ENCODE data around the gene CEP97. TPM values are rescaled to one million over a fixed set of nuclear protein-coding genes. Genes with fewer than 3 reads are reported as not detected.
A peak's percentile ranks its signal among the peaks of the same experiment; 100 is the strongest.

Gene CEP97
- total RNA-seq, 2 donors from 2014 or later = 5.5 to 7.1 TPM

GRCh38 chr3:101784855-101785613 lies 60.6 kb downstream of the CEP97 start:
- Histone ChIP-seq H3K9ac (ENCODE audit: low read depth in 2 of 2, low read length in 2 of 2) (no peak overlapping the region), H3K36me3 (no peaks in the 10 kb centered on the region), H3K27me3 (no peaks in the 10 kb centered on the region), H3K4me1 (no peaks in the 10 kb centered on the region), H3K9me3 (no peaks in the 10 kb centered on the region), H3K27ac (peak overlapping the region; percentile 9), H3K4me3 (no peak overlapping the region)
- intact Hi-C loops (cut with DNase I) = no loop called here
- no peak for DNase-seq
- TF ChIP-seq CTCF (IDR thresholded peaks at IDR 0.05) = no peak

DNA sequence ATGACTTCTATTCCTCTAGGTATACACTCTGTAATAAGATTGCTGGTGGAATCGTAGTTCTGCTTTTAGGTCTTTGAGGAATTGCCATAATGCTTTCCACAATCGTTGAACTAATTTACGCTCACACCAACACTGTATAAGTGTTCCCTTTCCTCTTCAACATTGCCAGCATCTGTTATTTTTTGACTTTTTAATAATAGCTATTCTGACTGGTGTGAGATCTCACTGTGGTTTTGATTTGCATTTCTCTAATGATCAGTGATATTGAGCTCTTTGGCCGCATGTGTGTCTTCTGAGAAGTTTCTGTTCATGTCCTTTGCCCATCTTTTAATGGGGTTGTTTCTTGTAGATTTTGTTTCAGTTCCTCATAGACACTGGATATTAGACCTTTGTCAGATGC lies 67.4 kb downstream of the CEP97 start:
- no peak overlapping the region for H3K4me3 ChIP-seq
- TF ChIP-seq CTCF (IDR thresholded peaks at IDR 0.05) = no peak
- H3K4me1 ChIP-seq = no peaks in the 10 kb centered on the region
- intact Hi-C loops (cut with DNase I) = no loop called here
- no peak for DNase-seq
- no peak overlapping the region for H3K27ac ChIP-seq
- H3K27me3 ChIP-seq = no peaks in the 10 kb centered on the region
- H3K9me3 ChIP-seq = no peaks in the 10 kb centered on the region
- H3K36me3 ChIP-seq = no peaks in the 10 kb centered on the region
- H3K9ac ChIP-seq (ENCODE audit: low read depth in 2 of 2, low read length in 2 of 2) = no peak overlapping the region

DNA sequence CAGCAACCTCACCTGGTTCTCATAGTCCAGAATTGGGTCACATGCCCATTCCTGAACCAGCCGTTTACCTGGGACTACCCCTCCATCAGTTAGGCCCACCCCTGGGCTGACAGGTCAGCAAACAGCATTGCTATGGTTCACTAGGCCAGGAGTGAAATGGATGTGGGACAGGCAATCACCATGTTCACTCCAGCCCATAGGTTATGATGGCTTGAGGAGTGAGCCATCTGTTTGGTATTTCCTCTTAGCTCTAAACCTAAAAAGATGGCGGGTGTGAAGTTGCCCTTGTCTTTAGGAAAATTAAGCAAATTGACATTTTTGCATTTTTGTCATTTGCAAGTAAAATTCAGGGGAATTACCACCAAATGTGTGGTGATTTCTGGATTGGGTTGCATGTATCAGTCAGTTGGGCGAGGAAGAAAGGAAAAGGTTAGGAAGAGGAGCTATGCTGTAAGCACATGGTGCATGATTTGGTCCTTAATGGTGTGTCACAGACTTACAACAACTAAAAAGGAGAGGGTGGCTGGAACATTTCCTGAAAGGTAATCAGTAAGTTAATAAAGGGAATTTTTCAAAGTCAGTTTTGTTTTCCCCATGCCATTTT lies 71.8 kb downstream of the CEP97 start:
- no peaks in the 10 kb centered on the region for H3K4me1 ChIP-seq
- TF ChIP-seq CTCF (IDR thresholded peaks at IDR 0.05) = no peak

DNA sequence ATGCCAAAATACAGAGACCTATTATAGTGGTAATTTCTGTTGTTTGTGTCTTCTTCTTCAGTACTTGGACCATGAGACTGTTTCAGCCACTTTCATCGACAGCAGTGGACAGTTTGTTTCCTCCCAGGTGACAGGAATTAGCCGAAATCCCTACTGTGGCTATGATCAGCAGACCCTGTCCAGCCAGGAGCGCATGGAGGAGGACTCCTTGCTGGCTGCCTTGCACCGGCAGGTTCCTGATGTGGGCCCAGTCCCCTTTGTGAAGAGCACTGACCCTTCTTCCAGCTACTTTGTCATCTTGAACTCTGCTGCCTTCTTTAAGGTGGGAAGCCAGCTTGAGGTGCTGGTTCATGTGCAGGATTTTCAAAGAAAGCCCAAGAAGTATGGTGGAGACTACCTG lies 76.8 kb downstream of the CEP97 start:
- H3K27me3 ChIP-seq = no peaks in the 10 kb centered on the region
- H3K9me3 ChIP-seq = no peaks in the 10 kb centered on the region
- no peaks in the 10 kb centered on the region for H3K4me1 ChIP-seq
- DNase-seq = no peak
- H3K27ac ChIP-seq = no peak overlapping the region
- no peak overlapping the region for H3K4me3 ChIP-seq
- H3K36me3 ChIP-seq = no peaks in the 10 kb centered on the region
- intact Hi-C loops (cut with DNase I) = no loop called here
- H3K9ac ChIP-seq (ENCODE audit: low read depth in 2 of 2, low read length in 2 of 2) = no peak overlapping the region
- no peak for TF ChIP-seq CTCF (IDR thresholded peaks at IDR 0.05)

More for the DNA sequence above, 71.8 kb downstream of the CEP97 start:
- intact Hi-C loops (cut with DNase I) = no loop called here
- no peak overlapping the region for H3K9ac ChIP-seq (ENCODE audit: low read depth in 2 of 2, low read length in 2 of 2)
- no peak for DNase-seq
- H3K4me3 ChIP-seq = no peak overlapping the region
- H3K9me3 ChIP-seq = no peaks in the 10 kb centered on the region
- H3K27me3 ChIP-seq = no peaks in the 10 kb centered on the region
- H3K27ac ChIP-seq = no peak overlapping the region
- no peaks in the 10 kb centered on the region for H3K36me3 ChIP-seq

GRCh38 chr3:101802179-101802578 lies 77.8 kb downstream of the CEP97 start:
- intact Hi-C loops (cut with DNase I) = loop anchor here (2.0 kb wide), 1 partner anchor 735 kb away; no protein-coding TSS in a partner anchor
- H3K4me3 ChIP-seq = no peak overlapping the region

More at GRCh38 chr3:101802179-101802578, 77.8 kb downstream of the CEP97 start:
- Histone ChIP-seq H3K36me3 (no peaks in the 10 kb centered on the region), H3K4me1 (no peaks in the 10 kb centered on the region), H3K9me3 (no peaks in the 10 kb centered on the region), H3K9ac (ENCODE audit: low read depth in 2 of 2, low read length in 2 of 2) (no peak overlapping the region), H3K27me3 (no peaks in the 10 kb centered on the region), H3K27ac (no peak overlapping the region)
- DNase-seq = no peak
- TF ChIP-seq CTCF (IDR thresholded peaks at IDR 0.05) = no peak
